ENCODE measurements around the gene SERTAD1.
A peak's percentile ranks its signal among the peaks of the same experiment; 100 is the strongest.
"Not testable (repeated sequence)": the region's sequence is repeated elsewhere in the genome, so short reads cannot be mapped to it uniquely, and the experiment has no call there.

SERTAD1 gene

GRCh38 chr19:40450664-40451063 is 24.9 kb upstream of the SERTAD1 start:
- DNase-seq = no peak

- no peak for DNase-seq
Observed at GRCh38 chr19:40449506-40449905, 23.7 kb upstream of the SERTAD1 start.

- no peak for DNase-seq
Observed at GRCh38 chr19:40446263-40446784, 20.5 kb upstream of the SERTAD1 start.

GRCh38 chr19:40445780-40446262 is 20.0 kb upstream of the SERTAD1 start:
- DNase-seq = no peak

GRCh38 chr19:40444825-40445312 is 19.1 kb upstream of the SERTAD1 start:
- no peak for DNase-seq

- DNase-seq = peak; percentile 85
Observed at GRCh38 chr19:40444000-40444824, 18.4 kb upstream of the SERTAD1 start, which contains the start of gene SERTAD3. TSS of gene SERTAD3 (minus strand) at chr19:40444335. CDS start at chr19:40442080, 2,255 bp downstream.

GRCh38 chr19:40443131-40443999 is 17.6 kb upstream of the SERTAD1 start:
- DNase-seq = peak; percentile 99

GRCh38 chr19:40442328-40443130 is 16.7 kb upstream of the SERTAD1 start:
- DNase-seq = no peak

GRCh38 chr19:40441719-40442253 is 16.0 kb upstream of the SERTAD1 start:
- DNase-seq = no peak

- DNase-seq = no peak
Observed at GRCh38 chr19:40438284-40438683, 12.5 kb upstream of the SERTAD1 start.

GRCh38 chr19:40433391-40434216 is 7.8 kb upstream of the SERTAD1 start:
- DNase-seq = peak; percentile 89

- DNase-seq = not testable (repeated sequence)
Observed at GRCh38 chr19:40432760-40433159, 7.0 kb upstream of the SERTAD1 start.

- no peak for DNase-seq
Observed at GRCh38 chr19:40431698-40432097, 5.9 kb upstream of the SERTAD1 start.

GRCh38 chr19:40430242-40430641 is 4.5 kb upstream of the SERTAD1 start:
- DNase-seq = not testable (repeated sequence)

GRCh38 chr19:40428197-40428596 is 2.4 kb upstream of the SERTAD1 start:
- not testable (repeated sequence) for DNase-seq

GRCh38 chr19:40424637-40425449 is 949 bp downstream of the SERTAD1 start:
- DNase-seq = no peak

GRCh38 chr19:40423938-40424337 is 1.9 kb downstream of the SERTAD1 start:
- DNase-seq = no peak

GRCh38 chr19:40422748-40423566 is 2.8 kb downstream of the SERTAD1 start:
- DNase-seq = no peak

Measured in NCI-H226 (cell line).